Measurements from ENCODE around the gene WDR26.

DNA sequence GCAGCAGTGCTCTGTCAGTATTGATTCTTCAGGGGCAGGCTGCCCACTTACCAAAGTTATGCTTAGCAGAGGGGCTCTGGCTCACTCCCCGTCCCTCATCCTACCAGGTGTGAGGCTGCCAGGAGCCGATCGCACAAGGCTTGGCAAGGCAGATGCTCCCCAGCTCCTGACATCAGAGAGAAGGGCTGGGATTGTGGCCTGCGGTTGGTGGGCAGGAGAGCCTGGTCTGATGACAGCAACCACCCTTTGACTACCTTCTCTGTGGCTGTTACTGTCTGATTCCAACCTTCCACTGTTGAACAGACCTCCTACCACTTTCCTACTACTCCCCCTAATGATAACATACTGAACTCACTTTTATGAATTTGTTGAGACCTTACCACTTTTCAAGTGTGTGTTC, 23.7 kb upstream of the WDR26 start:
- TF ChIP-seq, protein P1, sequence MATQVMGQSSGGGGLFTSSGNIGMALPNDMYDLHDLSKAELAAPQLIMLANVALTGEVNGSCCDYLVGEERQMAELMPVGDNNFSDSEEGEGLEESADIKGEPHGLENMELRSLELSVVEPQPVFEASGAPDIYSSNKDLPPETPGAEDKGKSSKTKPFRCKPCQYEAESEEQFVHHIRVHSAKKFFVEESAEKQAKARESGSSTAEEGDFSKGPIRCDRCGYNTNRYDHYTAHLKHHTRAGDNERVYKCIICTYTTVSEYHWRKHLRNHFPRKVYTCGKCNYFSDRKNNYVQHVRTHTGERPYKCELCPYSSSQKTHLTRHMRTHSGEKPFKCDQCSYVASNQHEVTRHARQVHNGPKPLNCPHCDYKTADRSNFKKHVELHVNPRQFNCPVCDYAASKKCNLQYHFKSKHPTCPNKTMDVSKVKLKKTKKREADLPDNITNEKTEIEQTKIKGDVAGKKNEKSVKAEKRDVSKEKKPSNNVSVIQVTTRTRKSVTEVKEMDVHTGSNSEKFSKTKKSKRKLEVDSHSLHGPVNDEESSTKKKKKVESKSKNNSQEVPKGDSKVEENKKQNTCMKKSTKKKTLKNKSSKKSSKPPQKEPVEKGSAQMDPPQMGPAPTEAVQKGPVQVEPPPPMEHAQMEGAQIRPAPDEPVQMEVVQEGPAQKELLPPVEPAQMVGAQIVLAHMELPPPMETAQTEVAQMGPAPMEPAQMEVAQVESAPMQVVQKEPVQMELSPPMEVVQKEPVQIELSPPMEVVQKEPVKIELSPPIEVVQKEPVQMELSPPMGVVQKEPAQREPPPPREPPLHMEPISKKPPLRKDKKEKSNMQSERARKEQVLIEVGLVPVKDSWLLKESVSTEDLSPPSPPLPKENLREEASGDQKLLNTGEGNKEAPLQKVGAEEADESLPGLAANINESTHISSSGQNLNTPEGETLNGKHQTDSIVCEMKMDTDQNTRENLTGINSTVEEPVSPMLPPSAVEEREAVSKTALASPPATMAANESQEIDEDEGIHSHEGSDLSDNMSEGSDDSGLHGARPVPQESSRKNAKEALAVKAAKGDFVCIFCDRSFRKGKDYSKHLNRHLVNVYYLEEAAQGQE (tag by site-specific recombination; IDR thresholded peaks at IDR 0.05): no peak
- TF ChIP-seq, protein P2, sequence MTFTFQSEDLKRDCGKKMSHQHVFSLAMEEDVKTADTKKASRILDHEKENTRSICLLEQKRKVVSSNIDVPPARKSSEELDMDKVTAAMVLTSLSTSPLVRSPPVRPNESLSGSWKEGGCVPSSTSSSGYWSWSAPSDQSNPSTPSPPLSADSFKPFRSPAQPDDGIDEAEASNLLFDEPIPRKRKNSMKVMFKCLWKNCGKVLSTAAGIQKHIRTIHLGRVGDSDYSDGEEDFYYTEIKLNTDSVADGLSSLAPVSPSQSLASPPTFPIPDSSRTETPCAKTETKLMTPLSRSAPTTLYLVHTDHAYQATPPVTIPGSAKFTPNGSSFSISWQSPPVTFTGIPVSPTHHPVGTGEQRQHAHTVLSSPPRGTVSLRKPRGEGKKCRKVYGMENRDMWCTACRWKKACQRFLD (tag by site-specific recombination; IDR thresholded peaks at IDR 0.05): no peak
- TF ChIP-seq, protein P3, sequence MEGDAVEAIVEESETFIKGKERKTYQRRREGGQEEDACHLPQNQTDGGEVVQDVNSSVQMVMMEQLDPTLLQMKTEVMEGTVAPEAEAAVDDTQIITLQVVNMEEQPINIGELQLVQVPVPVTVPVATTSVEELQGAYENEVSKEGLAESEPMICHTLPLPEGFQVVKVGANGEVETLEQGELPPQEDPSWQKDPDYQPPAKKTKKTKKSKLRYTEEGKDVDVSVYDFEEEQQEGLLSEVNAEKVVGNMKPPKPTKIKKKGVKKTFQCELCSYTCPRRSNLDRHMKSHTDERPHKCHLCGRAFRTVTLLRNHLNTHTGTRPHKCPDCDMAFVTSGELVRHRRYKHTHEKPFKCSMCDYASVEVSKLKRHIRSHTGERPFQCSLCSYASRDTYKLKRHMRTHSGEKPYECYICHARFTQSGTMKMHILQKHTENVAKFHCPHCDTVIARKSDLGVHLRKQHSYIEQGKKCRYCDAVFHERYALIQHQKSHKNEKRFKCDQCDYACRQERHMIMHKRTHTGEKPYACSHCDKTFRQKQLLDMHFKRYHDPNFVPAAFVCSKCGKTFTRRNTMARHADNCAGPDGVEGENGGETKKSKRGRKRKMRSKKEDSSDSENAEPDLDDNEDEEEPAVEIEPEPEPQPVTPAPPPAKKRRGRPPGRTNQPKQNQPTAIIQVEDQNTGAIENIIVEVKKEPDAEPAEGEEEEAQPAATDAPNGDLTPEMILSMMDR (tag by site-specific recombination; IDR thresholded peaks at IDR 0.05): no peak
- TF ChIP-seq ZNF311 (tag by site-specific recombination; IDR thresholded peaks at IDR 0.05; ENCODE audit: borderline replicate concordance) (no peak), ZNF155 (tag by site-specific recombination; IDR thresholded peaks at IDR 0.05) (no peak), OSR2 (tag by site-specific recombination; IDR thresholded peaks at IDR 0.05) (no peak), ZNF354C (tag by site-specific recombination; IDR thresholded peaks at IDR 0.05; ENCODE audit: borderline replicate concordance, low read depth) (no peak)
- TF ChIP-seq, protein P4, sequence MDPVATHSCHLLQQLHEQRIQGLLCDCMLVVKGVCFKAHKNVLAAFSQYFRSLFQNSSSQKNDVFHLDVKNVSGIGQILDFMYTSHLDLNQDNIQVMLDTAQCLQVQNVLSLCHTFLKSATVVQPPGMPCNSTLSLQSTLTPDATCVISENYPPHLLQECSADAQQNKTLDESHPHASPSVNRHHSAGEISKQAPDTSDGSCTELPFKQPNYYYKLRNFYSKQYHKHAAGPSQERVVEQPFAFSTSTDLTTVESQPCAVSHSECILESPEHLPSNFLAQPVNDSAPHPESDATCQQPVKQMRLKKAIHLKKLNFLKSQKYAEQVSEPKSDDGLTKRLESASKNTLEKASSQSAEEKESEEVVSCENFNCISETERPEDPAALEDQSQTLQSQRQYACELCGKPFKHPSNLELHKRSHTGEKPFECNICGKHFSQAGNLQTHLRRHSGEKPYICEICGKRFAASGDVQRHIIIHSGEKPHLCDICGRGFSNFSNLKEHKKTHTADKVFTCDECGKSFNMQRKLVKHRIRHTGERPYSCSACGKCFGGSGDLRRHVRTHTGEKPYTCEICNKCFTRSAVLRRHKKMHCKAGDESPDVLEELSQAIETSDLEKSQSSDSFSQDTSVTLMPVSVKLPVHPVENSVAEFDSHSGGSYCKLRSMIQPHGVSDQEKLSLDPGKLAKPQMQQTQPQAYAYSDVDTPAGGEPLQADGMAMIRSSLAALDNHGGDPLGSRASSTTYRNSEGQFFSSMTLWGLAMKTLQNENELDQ (tag by site-specific recombination; IDR thresholded peaks at IDR 0.05; ENCODE audit: low read depth): no peak
- TF ChIP-seq, protein P5, sequence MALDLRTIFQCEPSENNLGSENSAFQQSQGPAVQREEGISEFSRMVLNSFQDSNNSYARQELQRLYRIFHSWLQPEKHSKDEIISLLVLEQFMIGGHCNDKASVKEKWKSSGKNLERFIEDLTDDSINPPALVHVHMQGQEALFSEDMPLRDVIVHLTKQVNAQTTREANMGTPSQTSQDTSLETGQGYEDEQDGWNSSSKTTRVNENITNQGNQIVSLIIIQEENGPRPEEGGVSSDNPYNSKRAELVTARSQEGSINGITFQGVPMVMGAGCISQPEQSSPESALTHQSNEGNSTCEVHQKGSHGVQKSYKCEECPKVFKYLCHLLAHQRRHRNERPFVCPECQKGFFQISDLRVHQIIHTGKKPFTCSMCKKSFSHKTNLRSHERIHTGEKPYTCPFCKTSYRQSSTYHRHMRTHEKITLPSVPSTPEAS (tag by site-specific recombination; IDR thresholded peaks at IDR 0.05): no peak
- TF ChIP-seq, protein P6, sequence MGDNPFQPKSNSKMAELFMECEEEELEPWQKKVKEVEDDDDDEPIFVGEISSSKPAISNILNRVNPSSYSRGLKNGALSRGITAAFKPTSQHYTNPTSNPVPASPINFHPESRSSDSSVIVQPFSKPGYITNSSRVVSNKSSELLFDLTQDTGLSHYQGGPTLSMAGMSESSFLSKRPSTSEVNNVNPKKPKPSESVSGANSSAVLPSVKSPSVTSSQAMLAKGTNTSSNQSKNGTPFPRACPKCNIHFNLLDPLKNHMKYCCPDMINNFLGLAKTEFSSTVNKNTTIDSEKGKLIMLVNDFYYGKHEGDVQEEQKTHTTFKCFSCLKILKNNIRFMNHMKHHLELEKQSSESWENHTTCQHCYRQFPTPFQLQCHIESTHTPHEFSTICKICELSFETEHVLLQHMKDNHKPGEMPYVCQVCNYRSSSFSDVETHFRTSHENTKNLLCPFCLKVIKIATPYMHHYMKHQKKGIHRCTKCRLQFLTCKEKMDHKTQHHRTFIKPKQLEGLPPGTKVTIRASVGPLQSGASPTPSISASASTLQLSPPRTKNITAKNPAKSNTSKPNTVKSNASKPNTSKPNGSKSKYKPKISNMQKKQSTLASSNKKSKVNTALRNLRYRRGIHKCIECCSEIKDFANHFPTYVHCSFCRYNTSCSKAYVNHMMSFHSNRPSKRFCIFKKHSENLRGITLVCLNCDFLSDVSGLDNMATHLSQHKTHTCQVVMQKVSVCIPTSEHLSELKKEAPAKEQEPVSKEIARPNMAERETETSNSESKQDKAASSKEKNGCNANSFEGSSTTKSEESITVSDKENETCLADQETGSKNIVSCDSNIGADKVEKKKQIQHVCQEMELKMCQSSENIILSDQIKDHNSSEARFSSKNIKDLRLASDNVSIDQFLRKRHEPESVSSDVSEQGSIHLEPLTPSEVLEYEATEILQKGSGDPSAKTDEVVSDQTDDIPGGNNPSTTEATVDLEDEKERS (tag by site-specific recombination; IDR thresholded peaks at IDR 0.05): no peak

Measured in HEK293 (cell line).